ENCODE results near the gene TAB3.

TAB3 gene

DNA sequence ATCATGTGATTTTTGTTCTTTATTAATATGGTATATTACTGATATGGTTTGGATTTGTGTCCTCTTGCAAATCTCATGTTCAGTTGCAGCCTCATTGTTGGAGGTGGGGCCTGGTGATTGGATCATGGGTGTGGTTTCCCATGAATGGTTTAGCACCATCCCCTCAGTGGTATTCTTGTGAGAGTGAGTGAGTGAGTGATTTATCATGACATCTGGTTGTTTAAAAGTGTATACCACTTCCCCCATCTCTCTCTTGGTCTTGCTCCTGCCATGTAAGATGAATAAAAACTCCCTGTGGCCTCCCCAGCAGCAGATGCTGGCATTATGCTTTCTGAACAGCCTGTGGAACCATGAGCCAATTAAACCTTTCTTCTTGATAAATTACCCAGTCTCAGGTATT lies 111.5 kb downstream of the TAB3 start:
- no peaks in the 10 kb centered on the region for H3K9me3 Mint-ChIP-seq
- DNase-seq (ENCODE audit: low spot score in 2 of 2), result no peak
- H3K4me3 Mint-ChIP-seq, result no peak overlapping the region
- peaks cover 28% of the 10 kb centered on the region for H3K27me3 Mint-ChIP-seq
- H3K36me3 Mint-ChIP-seq (ENCODE audit: insufficient read depth), result no peaks in the 10 kb centered on the region
- no peak overlapping the region for H3K27ac Mint-ChIP-seq (ENCODE audit: low read depth)
- H3K4me1 Mint-ChIP-seq, result no peaks in the 10 kb centered on the region
- no peak for ATAC-seq (replicated peaks; ENCODE audit: extremely low read depth, poor library complexity, severe bottlenecking)

Measured in central memory CD8-positive, alpha-beta T cell (primary cell).